SU-DHL-6 (cell line): Measurements from ENCODE around the gene MYRFL.

ENCODE experiments used
- EZH2phosphoT487 ChIP-seq: fragments of 200-600 bp; sonication (generic), shearing (Covaris generic); conservative IDR thresholded peaks from 2 replicates; pipeline ENCODE4 v1.6.1; 2018; ENCODE audit warnings: mild to moderate bottlenecking, antibody characterized with exemption, low read length, moderate library complexity, mixed read lengths
- TF ChIP-seq, protein P1 (sequence below): fragments of 200-600 bp; sonication (generic); IDR thresholded peaks from one replicate; pipeline ENCODE4 v1.5.1; 2017; ENCODE audit warnings: antibody characterized with exemption, mild to moderate bottlenecking, low read length, moderate library complexity; ENCODE audit not compliant: insufficient read depth, poor library complexity, severe bottlenecking

DNA sequence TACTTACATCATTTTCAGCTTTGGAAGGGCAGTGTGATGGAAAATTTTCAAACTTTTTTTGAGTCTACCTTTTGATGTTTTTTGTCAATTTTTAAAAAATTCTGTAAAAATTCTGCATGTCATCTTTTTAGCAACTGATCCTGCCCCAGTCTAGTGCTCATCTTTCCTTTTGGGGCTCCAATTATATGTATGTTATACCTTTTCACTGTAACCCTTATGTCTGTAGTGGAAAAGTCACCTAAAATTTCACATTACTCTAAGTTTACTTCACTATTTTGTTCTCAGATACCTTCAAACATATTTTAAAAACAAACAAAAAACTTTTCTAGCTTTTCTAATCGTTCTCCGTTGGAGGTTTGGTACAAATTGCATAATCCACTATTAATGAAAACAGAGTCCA is 32.5 kb upstream of the MYRFL start:
- TF ChIP-seq, protein P1, sequence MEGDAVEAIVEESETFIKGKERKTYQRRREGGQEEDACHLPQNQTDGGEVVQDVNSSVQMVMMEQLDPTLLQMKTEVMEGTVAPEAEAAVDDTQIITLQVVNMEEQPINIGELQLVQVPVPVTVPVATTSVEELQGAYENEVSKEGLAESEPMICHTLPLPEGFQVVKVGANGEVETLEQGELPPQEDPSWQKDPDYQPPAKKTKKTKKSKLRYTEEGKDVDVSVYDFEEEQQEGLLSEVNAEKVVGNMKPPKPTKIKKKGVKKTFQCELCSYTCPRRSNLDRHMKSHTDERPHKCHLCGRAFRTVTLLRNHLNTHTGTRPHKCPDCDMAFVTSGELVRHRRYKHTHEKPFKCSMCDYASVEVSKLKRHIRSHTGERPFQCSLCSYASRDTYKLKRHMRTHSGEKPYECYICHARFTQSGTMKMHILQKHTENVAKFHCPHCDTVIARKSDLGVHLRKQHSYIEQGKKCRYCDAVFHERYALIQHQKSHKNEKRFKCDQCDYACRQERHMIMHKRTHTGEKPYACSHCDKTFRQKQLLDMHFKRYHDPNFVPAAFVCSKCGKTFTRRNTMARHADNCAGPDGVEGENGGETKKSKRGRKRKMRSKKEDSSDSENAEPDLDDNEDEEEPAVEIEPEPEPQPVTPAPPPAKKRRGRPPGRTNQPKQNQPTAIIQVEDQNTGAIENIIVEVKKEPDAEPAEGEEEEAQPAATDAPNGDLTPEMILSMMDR: no peak
- TF ChIP-seq EZH2phosphoT487: no peak
